HepG2 (cell line): ENCODE results near the gene RNGTT. TPM values are rescaled to one million over a fixed set of nuclear protein-coding genes. Genes with fewer than 3 reads are reported as not detected.

Experiments used
- CCAR2 ChIP-seq: fragments of 200-400 bp; formaldehyde crosslinking; optimal IDR thresholded peaks from 2 replicates; pipeline ENCODE3; 2018; ENCODE audit warnings: low read depth, mild to moderate bottlenecking, low read length, moderate library complexity
- ELF4 ChIP-seq: sonication (generic); formaldehyde crosslinking; IDR thresholded peaks from 2 replicates; pipeline ENCODE4 v1.5.0; 2020; ENCODE audit warnings: missing genetic modification reagents, mild to moderate bottlenecking, moderate library complexity, borderline replicate concordance
- FOXK2 ChIP-seq: fragments of 450-650 bp; IDR thresholded peaks from 2 replicates; pipeline ENCODE4 v1.6.1; 2016
- HMG20B ChIP-seq: conservative IDR thresholded peaks from 2 replicates; pipeline ENCODE4 v1.6.1; 2016; ENCODE audit warnings: missing genetic modification reagents, missing compliant biosample characterization
- IKZF4 ChIP-seq: sonication (generic); formaldehyde crosslinking; IDR thresholded peaks from 2 replicates; pipeline ENCODE4 v1.5.1; 2020; ENCODE audit warnings: borderline replicate concordance, mild to moderate bottlenecking, low read depth, missing genetic modification reagents; ENCODE audit errors: not compliant biosample characterization
- MAF1 ChIP-seq: sonication (generic); formaldehyde crosslinking; IDR thresholded peaks from 2 replicates; pipeline ENCODE4 v1.5.0; 2020; ENCODE audit warnings: missing genetic modification reagents, borderline replicate concordance
- MAFK ChIP-seq, 2 experiments: IDR thresholded peaks in 1 of 2; conservative IDR thresholded peaks in 1 of 2; 2 replicates each; pipeline ENCODE4 v1.6.1; 2011; ENCODE audit warnings: improper control_type of control experiment in 2 of 2, low read length in 2 of 2
- MLX ChIP-seq: IDR thresholded peaks from 2 replicates; pipeline ENCODE4 v1.6.1; 2016
- PLSCR1 ChIP-seq: sonication (generic); formaldehyde crosslinking; IDR thresholded peaks from 2 replicates; pipeline ENCODE4 v1.5.0; 2020; ENCODE audit warnings: missing genetic modification reagents, mild to moderate bottlenecking, borderline replicate concordance
- RAD51 ChIP-seq: fragments of 450-650 bp; IDR thresholded peaks from 2 replicates; pipeline ENCODE4 v1.6.1; 2016; ENCODE audit warnings: borderline replicate concordance
- SALL1 ChIP-seq: sonication (generic); formaldehyde crosslinking; IDR thresholded peaks from 2 replicates; pipeline ENCODE4 v1.8.0; 2022; ENCODE audit warnings: mild to moderate bottlenecking, missing genetic modification reagents
- SATB2 ChIP-seq: sonication (generic); formaldehyde crosslinking; IDR thresholded peaks from 2 replicates; pipeline ENCODE4 v1.5.0; 2020; ENCODE audit warnings: missing genetic modification reagents
- SRSF1 ChIP-seq: fragments of 200-400 bp; formaldehyde crosslinking; optimal IDR thresholded peaks from 2 replicates; pipeline ENCODE3; 2017; ENCODE audit warnings: mild to moderate bottlenecking, low read depth, low read length, moderate library complexity
- SUZ12 ChIP-seq: fragments of 150-350 bp; IDR thresholded peaks from 2 replicates; pipeline ENCODE4 v1.6.1; 2014; ENCODE audit warnings: low read depth, low read length
- THRA ChIP-seq: sonication (generic); formaldehyde crosslinking; IDR thresholded peaks from 2 replicates; pipeline ENCODE4 v1.4.0; 2020; ENCODE audit warnings: missing genetic modification reagents, borderline replicate concordance
- ZFP36 ChIP-seq: fragments of 150-350 bp; IDR thresholded peaks from 2 replicates; pipeline ENCODE4 v1.6.1; 2018; ENCODE audit warnings: borderline replicate concordance, low read length, low read depth; ENCODE audit not compliant: partially characterized antibody
- ZMYM3 ChIP-seq: sonication (generic); formaldehyde crosslinking; IDR thresholded peaks from 2 replicates; pipeline ENCODE4 v1.5.1; 2020; ENCODE audit warnings: mild to moderate bottlenecking, missing genetic modification reagents
- ZNF557 ChIP-seq: sonication (generic); formaldehyde crosslinking; IDR thresholded peaks from 2 replicates; pipeline ENCODE4 v1.4.0; 2020; ENCODE audit warnings: missing genetic modification reagents
- ZNF678 ChIP-seq: sonication (generic); formaldehyde crosslinking; IDR thresholded peaks from 2 replicates; pipeline ENCODE4 v1.4.0; 2020; ENCODE audit warnings: mild to moderate bottlenecking, missing genetic modification reagents
- ZNF75D ChIP-seq: sonication (generic); formaldehyde crosslinking; IDR thresholded peaks from 2 replicates; pipeline ENCODE4 v1.8.1; 2023; ENCODE audit warnings: missing genetic modification reagents, mild to moderate bottlenecking, borderline replicate concordance
- ZSCAN20 ChIP-seq: sonication (generic); formaldehyde crosslinking; IDR thresholded peaks from 2 replicates; pipeline ENCODE4 v1.4.0; 2020; ENCODE audit warnings: missing genetic modification reagents, mild to moderate bottlenecking, borderline replicate concordance
- ZSCAN22 ChIP-seq: sonication (generic); formaldehyde crosslinking; IDR thresholded peaks from 2 replicates; pipeline ENCODE4 v1.4.0; 2020; ENCODE audit warnings: mild to moderate bottlenecking, missing genetic modification reagents
- polyA plus RNA-seq, 8 experiments: library from polyadenylated mRNA; depleted of rRNA in 3 of 8; stranded (reverse) in 7 of 8; unstranded in 1 of 8; fragments of >200 nt; fragmentation: Illumina TruSeq in 4 of 8; extraction: Trizol in 4 of 8; gene quantifications; 2 replicates each; pipeline versions ENCODE4 v1.2.1 to v1.2.3, GENCODE V29; 2011 to 2016; ENCODE audit warnings: low read depth in 4 of 8, missing spikeins in 1 of 8, mixed read lengths in 1 of 8; ENCODE audit not compliant: insufficient read depth in 1 of 8
- total RNA-seq, 5 experiments: library from RNA; depleted of rRNA; stranded (reverse); fragments of >200 nt; fragmentation: Illumina TruSeq; extraction: Trizol; gene quantifications; 2 replicates each; pipeline ENCODE4 v1.2.3, GENCODE V29; 2016; ENCODE audit warnings: low read depth in 1 of 5
- TF ChIP-seq, protein P1 (sequence below): sonication (generic); formaldehyde crosslinking; IDR thresholded peaks from 2 replicates; pipeline ENCODE4 v1.9.0; 2021; ENCODE audit warnings: missing genetic modification reagents, borderline replicate concordance

Gene RNGTT
- total and polyA plus RNA-seq, 2 of the 13 experiments (the other 11 are each of a cell fraction or from before 2014, with no cell fraction given), result 6.0 to 22.6 TPM

- TF ChIP-seq MLX (CRISPR knock-in tag), result peak; percentile 74; the same call in 1 of the 2 replicates
- no peak for TF ChIP-seq ZNF678 (CRISPR knock-in tag)
- TF ChIP-seq HMG20B (CRISPR knock-in tag), result 0 out of 2 replicates have a peak, but pooled peaks have one; percentile 73
- TF ChIP-seq MAFK (conservative IDR thresholded peaks at IDR 0.05 in 1 of 2, IDR thresholded peaks at IDR 0.05 in 1 of 2; ENCODE audit: low read length in 2 of 2), result no peak
- TF ChIP-seq RAD51, result no peak
- no peak for TF ChIP-seq ELF4 (CRISPR knock-in tag)
- no peak for TF ChIP-seq ZSCAN20 (CRISPR knock-in tag)
- TF ChIP-seq SUZ12, result no peak
- TF ChIP-seq, protein P1, sequence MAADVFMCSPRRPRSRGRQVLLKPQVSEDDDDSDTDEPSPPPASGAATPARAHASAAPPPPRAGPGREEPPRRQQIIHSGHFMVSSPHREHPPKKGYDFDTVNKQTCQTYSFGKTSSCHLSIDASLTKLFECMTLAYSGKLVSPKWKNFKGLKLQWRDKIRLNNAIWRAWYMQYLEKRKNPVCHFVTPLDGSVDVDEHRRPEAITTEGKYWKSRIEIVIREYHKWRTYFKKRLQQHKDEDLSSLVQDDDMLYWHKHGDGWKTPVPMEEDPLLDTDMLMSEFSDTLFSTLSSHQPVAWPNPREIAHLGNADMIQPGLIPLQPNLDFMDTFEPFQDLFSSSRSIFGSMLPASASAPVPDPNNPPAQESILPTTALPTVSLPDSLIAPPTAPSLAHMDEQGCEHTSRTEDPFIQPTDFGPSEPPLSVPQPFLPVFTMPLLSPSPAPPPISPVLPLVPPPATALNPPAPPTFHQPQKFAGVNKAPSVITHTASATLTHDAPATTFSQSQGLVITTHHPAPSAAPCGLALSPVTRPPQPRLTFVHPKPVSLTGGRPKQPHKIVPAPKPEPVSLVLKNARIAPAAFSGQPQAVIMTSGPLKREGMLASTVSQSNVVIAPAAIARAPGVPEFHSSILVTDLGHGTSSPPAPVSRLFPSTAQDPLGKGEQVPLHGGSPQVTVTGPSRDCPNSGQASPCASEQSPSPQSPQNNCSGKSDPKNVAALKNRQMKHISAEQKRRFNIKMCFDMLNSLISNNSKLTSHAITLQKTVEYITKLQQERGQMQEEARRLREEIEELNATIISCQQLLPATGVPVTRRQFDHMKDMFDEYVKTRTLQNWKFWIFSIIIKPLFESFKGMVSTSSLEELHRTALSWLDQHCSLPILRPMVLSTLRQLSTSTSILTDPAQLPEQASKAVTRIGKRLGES (CRISPR knock-in tag), result no peak
- no peak for TF ChIP-seq PLSCR1 (CRISPR knock-in tag)
- no peak for TF ChIP-seq IKZF4
- TF ChIP-seq SRSF1, result no peak
- no peak for TF ChIP-seq MAF1 (CRISPR knock-in tag)
- peak; percentile 35; the same call in 1 of the 2 replicates for TF ChIP-seq SALL1 (CRISPR knock-in tag)
- no peak for TF ChIP-seq FOXK2
- 0 out of 2 replicates have a peak, but pooled peaks have one; percentile 33 for TF ChIP-seq ZMYM3 (CRISPR knock-in tag)
- TF ChIP-seq ZSCAN22 (CRISPR knock-in tag), result no peak
- TF ChIP-seq ZNF75D, result no peak
- TF ChIP-seq SATB2, result no peak
- TF ChIP-seq CCAR2, result peak; percentile 29
- no peak for TF ChIP-seq ZFP36
- TF ChIP-seq ZNF557 (CRISPR knock-in tag), result no peak
- peak; percentile 91 for TF ChIP-seq THRA
Observed at GRCh38 chr6:88972504-88973423, 9.3 kb upstream of the RNGTT start (continued).
